ENCODE data around the gene GFAP.

- TF ChIP-seq GATA2 (IDR thresholded peaks at IDR 0.05; ENCODE audit: low read depth, low read length) (no peak), GATA3 (IDR thresholded peaks at IDR 0.05; ENCODE audit: low read depth, low read length) (no peak)
Measured at GRCh38 chr17:44924107-44924544, 8.8 kb upstream of the GFAP start.

All from SH-SY5Y (cell line).